ENCODE results near the gene SPINDOC. TPM values are rescaled to one million over a fixed set of nuclear protein-coding genes. Genes with fewer than 3 reads are reported as not detected.

Gene SPINDOC
- total RNA-seq, 1 experiment from 2014 or later, result 71.2 TPM

DNA sequence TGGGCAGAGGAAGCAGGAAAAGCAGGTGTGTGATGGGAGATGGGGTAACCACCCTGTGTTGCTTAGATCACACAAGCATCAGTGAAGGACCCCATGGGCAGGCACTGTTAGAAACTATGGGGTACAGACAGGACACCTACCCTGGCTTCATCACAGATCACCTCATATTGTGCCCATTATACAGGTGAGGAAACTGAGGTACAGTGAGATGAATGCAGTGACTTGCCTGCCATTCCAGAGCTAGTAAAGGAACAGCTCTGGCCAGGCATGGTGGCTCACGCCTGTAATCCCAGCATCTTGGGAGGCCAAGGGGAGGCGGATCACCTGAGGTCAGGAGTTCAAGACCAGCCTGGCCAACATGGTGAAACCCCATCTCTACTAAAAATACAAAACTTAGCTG lies 19.8 kb downstream of the SPINDOC start:
- Mint-ChIP-seq H3K27me3 (ENCODE audit: insufficient read depth, unreplicated experiment) (no peaks in the 10 kb centered on the region), H3K4me3 (ENCODE audit: unreplicated experiment) (no peak overlapping the region), H3K27ac (ENCODE audit: unreplicated experiment) (no peak overlapping the region), H3K36me3 (ENCODE audit: insufficient read depth, unreplicated experiment) (peaks cover 10% of the 10 kb centered on the region), H3K4me1 (ENCODE audit: low read depth, unreplicated experiment) (peaks cover 14% of the 10 kb centered on the region), H3K9me3 (ENCODE audit: unreplicated experiment) (no peaks in the 10 kb centered on the region)
- H3K27me3 ChIP-seq (replicated peaks; ENCODE audit: control insufficient read depth, insufficient read depth, low read length), result no peaks in the 10 kb centered on the region
- ChIA-PET POLR2A (no interaction called here), CTCF (interaction anchor here (2.0 kb wide), 1 partner anchor 113 kb away, joined by 6 read pairs; no protein-coding TSS in a partner anchor)
- no peak for TF ChIP-seq CTCF (IDR thresholded peaks at IDR 0.05; ENCODE audit: insufficient read depth in 1 of 2, low read depth in 1 of 2, low read length in 1 of 2, severe bottlenecking in 1 of 2, unreplicated experiment in 1 of 2)
- BruUV-seq (replicated peaks), result no TSS peak
- intact Hi-C loops (cut with micrococcal nuclease; ENCODE audit: unreplicated experiment), result loop anchor here (5.0 kb wide), 1 partner anchor 66 kb away; the partner anchor contains the start of gene ZFTA
- no peak for DNase-seq
- H3K9me3 ChIP-seq, result no peaks in the 10 kb centered on the region
- no peak overlapping the region for H3K4me3 ChIP-seq (ENCODE audit: low read depth, low read length)
- H3K36me3 ChIP-seq (ENCODE audit: control insufficient read depth, insufficient read depth, low read length), result no peaks in the 10 kb centered on the region
- peaks cover 8% of the 10 kb centered on the region for H3K4me1 ChIP-seq

DNA sequence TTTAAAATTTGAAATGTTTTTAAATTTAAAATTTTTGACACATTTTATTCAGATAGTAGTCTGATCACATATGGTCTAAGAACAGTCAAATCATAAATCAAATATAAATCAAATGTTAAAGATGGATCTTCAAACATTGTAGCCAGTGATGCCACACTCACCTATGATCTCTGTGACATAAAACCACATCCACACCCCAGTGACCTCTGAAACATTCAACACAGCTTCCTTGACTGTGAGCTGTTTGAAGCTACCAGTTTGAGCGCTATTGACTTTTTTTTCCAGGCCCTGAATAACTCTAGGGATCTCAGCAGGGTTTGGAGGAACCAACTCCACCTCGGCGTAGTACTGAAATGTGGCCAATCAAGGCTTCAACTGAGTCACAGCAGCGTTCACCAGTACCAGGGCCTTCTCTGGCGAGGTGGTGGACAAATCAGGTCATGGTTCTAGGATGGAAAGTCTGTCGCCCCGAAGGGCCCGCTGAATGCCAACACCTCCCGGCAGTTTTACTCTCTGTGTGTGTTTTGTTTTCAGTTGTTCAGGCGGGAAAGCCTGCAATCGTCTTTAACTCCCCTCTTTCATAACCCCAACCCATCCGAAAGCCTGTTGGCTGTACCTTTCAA lies 21.4 kb downstream of the SPINDOC start:
- intact Hi-C loops (cut with micrococcal nuclease; ENCODE audit: unreplicated experiment), result loop anchor here (5.0 kb wide), 2 partner anchors 67 to 313 kb away; partner anchors contain the start of gene ZFTA
- peaks cover 14% of the 10 kb centered on the region for H3K4me1 Mint-ChIP-seq (ENCODE audit: low read depth, unreplicated experiment)
- no peak overlapping the region for H3K4me3 Mint-ChIP-seq (ENCODE audit: unreplicated experiment)
- H3K27me3 ChIP-seq (replicated peaks; ENCODE audit: control insufficient read depth, insufficient read depth, low read length), result no peaks in the 10 kb centered on the region
- H3K9me3 Mint-ChIP-seq (ENCODE audit: unreplicated experiment), result no peaks in the 10 kb centered on the region
- peaks cover 5% of the 10 kb centered on the region for H3K36me3 Mint-ChIP-seq (ENCODE audit: insufficient read depth, unreplicated experiment)
- H3K27ac Mint-ChIP-seq (ENCODE audit: unreplicated experiment), result no peak overlapping the region
- H3K36me3 ChIP-seq (ENCODE audit: control insufficient read depth, insufficient read depth, low read length), result no peaks in the 10 kb centered on the region
- ChIA-PET POLR2A (no interaction called here), CTCF (interaction anchor here (0.5 to 3.2 kb wide), 5 partner anchors 31 to 140 kb away, joined by 3 to 32 read pairs (median 5); partner anchors contain the start of gene COX8A)
- no peaks in the 10 kb centered on the region for H3K9me3 ChIP-seq
- H3K27me3 Mint-ChIP-seq (ENCODE audit: insufficient read depth, unreplicated experiment), result no peaks in the 10 kb centered on the region
- BruUV-seq (replicated peaks), result no TSS peak
- H3K4me3 ChIP-seq (ENCODE audit: low read depth, low read length), result no peak overlapping the region
- H3K4me1 ChIP-seq, result peaks cover 10% of the 10 kb centered on the region
- no peak for DNase-seq
- TF ChIP-seq CTCF (IDR thresholded peaks at IDR 0.05; ENCODE audit: insufficient read depth in 1 of 2, low read depth in 1 of 2, low read length in 1 of 2, severe bottlenecking in 1 of 2, unreplicated experiment in 1 of 2), result no peak

DNA sequence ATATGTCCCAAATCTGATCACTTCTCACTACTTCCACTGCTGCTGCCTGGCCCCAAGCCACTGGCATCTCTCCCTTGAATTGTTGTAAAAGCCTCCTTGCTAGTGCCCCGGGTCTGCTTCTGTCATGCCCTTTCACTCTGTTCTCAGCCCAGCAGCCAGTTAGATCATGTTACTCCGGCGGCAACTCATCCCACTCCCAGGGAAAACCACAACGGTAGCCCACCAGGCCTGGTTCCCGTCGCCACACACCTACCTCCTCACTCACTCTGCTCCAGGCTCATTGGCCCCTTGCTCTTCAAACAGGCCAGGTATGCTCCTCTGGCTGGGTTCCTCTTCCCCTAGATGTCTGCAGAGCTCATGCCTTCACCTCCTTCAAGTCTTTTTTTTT lies 21.9 kb downstream of the SPINDOC start:
- H3K36me3 Mint-ChIP-seq (ENCODE audit: insufficient read depth, unreplicated experiment), result peaks cover 10% of the 10 kb centered on the region
- peaks cover 16% of the 10 kb centered on the region for H3K4me1 Mint-ChIP-seq (ENCODE audit: low read depth, unreplicated experiment)
- Histone ChIP-seq H3K36me3 (ENCODE audit: control insufficient read depth, insufficient read depth, low read length) (no peaks in the 10 kb centered on the region), H3K4me1 (peaks cover 10% of the 10 kb centered on the region), H3K9me3 (no peaks in the 10 kb centered on the region), H3K4me3 (ENCODE audit: low read depth, low read length) (no peak overlapping the region), H3K27me3 (replicated peaks; ENCODE audit: control insufficient read depth, insufficient read depth, low read length) (no peaks in the 10 kb centered on the region)
- intact Hi-C loops (cut with micrococcal nuclease; ENCODE audit: unreplicated experiment), result loop anchor here (5.0 kb wide), 1 partner anchor 312 kb away; no protein-coding TSS in a partner anchor
- DNase-seq, result no peak
- no TSS peak for BruUV-seq (replicated peaks)
- TF ChIP-seq CTCF (IDR thresholded peaks at IDR 0.05; ENCODE audit: insufficient read depth in 1 of 2, low read depth in 1 of 2, low read length in 1 of 2, severe bottlenecking in 1 of 2, unreplicated experiment in 1 of 2), result no peak
- no peaks in the 10 kb centered on the region for H3K27me3 Mint-ChIP-seq (ENCODE audit: insufficient read depth, unreplicated experiment)
- ChIA-PET POLR2A (no interaction called here), CTCF (interaction anchor here (0.5 to 5.4 kb wide), 5 partner anchors 30 to 139 kb away, joined by 3 to 67 read pairs (median 6); partner anchors contain the start of gene COX8A)
- H3K4me3 Mint-ChIP-seq (ENCODE audit: unreplicated experiment), result no peak overlapping the region
- H3K9me3 Mint-ChIP-seq (ENCODE audit: unreplicated experiment), result no peaks in the 10 kb centered on the region
- H3K27ac Mint-ChIP-seq (ENCODE audit: unreplicated experiment), result no peak overlapping the region
